Measurements from ENCODE around the gene LZTR1. TPM values are rescaled to one million over a fixed set of nuclear protein-coding genes. Genes with fewer than 3 reads are reported as not detected.
A peak's percentile ranks its signal among the peaks of the same experiment; 100 is the strongest.

LZTR1 gene
- total RNA-seq, 1 donor from 2014 or later = 21.9 TPM

GRCh38 chr22:20998411-20999336, 16.6 kb downstream of the LZTR1 start:
- Histone ChIP-seq H3K9me3 (ENCODE audit: low read depth) (no peaks in the 10 kb centered on the region), H3K36me3 (no peaks in the 10 kb centered on the region), H3K79me2 (ENCODE audit: low read depth) (peaks cover 24% of the 10 kb centered on the region), H3K9ac (no peak overlapping the region), H3K27me3 (no peaks in the 10 kb centered on the region), H3F3A (ENCODE audit: low read depth) (peaks cover 31% of the 10 kb centered on the region), H4K20me1 (ENCODE audit: low read depth) (no peaks in the 10 kb centered on the region), H2AFZ (replicated peaks) (no peak overlapping the region), H3K4me1 (peaks cover 9% of the 10 kb centered on the region), H3K4me2 (no peak overlapping the region), H3K4me3 (no peak overlapping the region), H3K27ac (no peak overlapping the region)
- TF ChIP-seq EZH2 (IDR thresholded peaks at IDR 0.05) = no peak
- TF ChIP-seq EZH2phosphoT487 (IDR thresholded peaks at IDR 0.05) = no peak
- TF ChIP-seq CTCF (IDR thresholded peaks at IDR 0.05) = no peak
- Mint-ChIP-seq H3K9me3 (no peaks in the 10 kb centered on the region), H3K36me3 (peaks cover 1% of the 10 kb centered on the region), H3K27ac (no peak overlapping the region), H3K27me3 (ENCODE audit: insufficient read depth, low read depth) (peaks cover 8% of the 10 kb centered on the region), H3K4me1 (peaks cover 25% of the 10 kb centered on the region), H3K4me3 (peak overlapping the region; percentile 43)
- no peak for DNase-seq (ENCODE audit: low spot score)

GRCh38 chr22:20999350-21000206, 17.5 kb downstream of the LZTR1 start:
- no peak overlapping the region for H3K27ac Mint-ChIP-seq
- no peak overlapping the region for H3K27ac ChIP-seq
- no peak for DNase-seq (ENCODE audit: low spot score)
- no peak overlapping the region for H3K4me2 ChIP-seq
- H3K9ac ChIP-seq = no peak overlapping the region
- H3F3A ChIP-seq (ENCODE audit: low read depth) = peaks cover 33% of the 10 kb centered on the region
- peaks cover 9% of the 10 kb centered on the region for H3K4me1 ChIP-seq
- no peak overlapping the region for H3K4me3 ChIP-seq
- H3K36me3 ChIP-seq = no peaks in the 10 kb centered on the region
- H3K9me3 Mint-ChIP-seq = no peaks in the 10 kb centered on the region
- no peak overlapping the region for H2AFZ ChIP-seq (replicated peaks)
- H3K36me3 Mint-ChIP-seq = peaks cover 5% of the 10 kb centered on the region
- TF ChIP-seq EZH2 (IDR thresholded peaks at IDR 0.05) (no peak), EZH2phosphoT487 (IDR thresholded peaks at IDR 0.05) (no peak), CTCF (IDR thresholded peaks at IDR 0.05) (no peak)
- H3K27me3 Mint-ChIP-seq (ENCODE audit: insufficient read depth, low read depth) = peaks cover 8% of the 10 kb centered on the region
- H3K79me2 ChIP-seq (ENCODE audit: low read depth) = peaks cover 24% of the 10 kb centered on the region
- H3K4me3 Mint-ChIP-seq = peak overlapping the region; percentile 96
- no peaks in the 10 kb centered on the region for H4K20me1 ChIP-seq (ENCODE audit: low read depth)
- no peaks in the 10 kb centered on the region for H3K27me3 ChIP-seq
- peaks cover 25% of the 10 kb centered on the region for H3K4me1 Mint-ChIP-seq
- H3K9me3 ChIP-seq (ENCODE audit: low read depth) = no peaks in the 10 kb centered on the region

- Histone ChIP-seq H2AFZ (replicated peaks) (no peak overlapping the region), H3K27ac (no peak overlapping the region)
- peaks cover 25% of the 10 kb centered on the region for H3K4me1 Mint-ChIP-seq
Observed at GRCh38 chr22:21000207-21000986, 18.3 kb downstream of the LZTR1 start.

More at GRCh38 chr22:21000207-21000986, 18.3 kb downstream of the LZTR1 start:
- H3K4me3 ChIP-seq = peak overlapping the region; percentile 82
- H3K4me3 Mint-ChIP-seq = peak overlapping the region; percentile 96
- no peaks in the 10 kb centered on the region for H3K36me3 ChIP-seq
- TF ChIP-seq EZH2 (IDR thresholded peaks at IDR 0.05) (no peak), EZH2phosphoT487 (IDR thresholded peaks at IDR 0.05) (no peak), CTCF (IDR thresholded peaks at IDR 0.05) (no peak)
- peak overlapping the region; percentile 53 for H3K27ac Mint-ChIP-seq
- peaks cover 4% of the 10 kb centered on the region for H3K36me3 Mint-ChIP-seq
- no peaks in the 10 kb centered on the region for H3K27me3 ChIP-seq
- H3K4me2 ChIP-seq = peak overlapping the region; percentile 88
- no peaks in the 10 kb centered on the region for H4K20me1 ChIP-seq (ENCODE audit: low read depth)
- H3K9me3 Mint-ChIP-seq = no peaks in the 10 kb centered on the region
- H3K9ac ChIP-seq = no peak overlapping the region
- peaks cover 24% of the 10 kb centered on the region for H3K79me2 ChIP-seq (ENCODE audit: low read depth)
- DNase-seq (ENCODE audit: low spot score) = no peak
- H3K27me3 Mint-ChIP-seq (ENCODE audit: insufficient read depth, low read depth) = peaks cover 8% of the 10 kb centered on the region
- H3K9me3 ChIP-seq (ENCODE audit: low read depth) = no peaks in the 10 kb centered on the region
- H3F3A ChIP-seq (ENCODE audit: low read depth) = peaks cover 33% of the 10 kb centered on the region
- H3K4me1 ChIP-seq = peaks cover 9% of the 10 kb centered on the region
